H54 (cell line): ENCODE data around the gene CLEC4M.
"Not testable (repeated sequence)": the region's sequence is repeated elsewhere in the genome, so short reads cannot be mapped to it uniquely, and the experiment has no call there.

ENCODE experiments used
- DNase-seq: peaks from one replicate; pipeline ENCODE4 v3.0.0; 2011; ENCODE audit warnings: low spot score, mixed read lengths; ENCODE audit not compliant: insufficient read length
- FAIRE-seq: peaks from 3 replicates; lab custom pipeline; 2011; peaks lifted over from hg19 to GRCh38; lab: Jason Lieb, UNC
- POLR2A ChIP-seq: IDR thresholded peaks from 2 replicates; pipeline ENCODE4 v1.6.1; 2011; ENCODE audit warnings: low read depth, mild to moderate bottlenecking, low read length

Gene CLEC4M

DNA sequence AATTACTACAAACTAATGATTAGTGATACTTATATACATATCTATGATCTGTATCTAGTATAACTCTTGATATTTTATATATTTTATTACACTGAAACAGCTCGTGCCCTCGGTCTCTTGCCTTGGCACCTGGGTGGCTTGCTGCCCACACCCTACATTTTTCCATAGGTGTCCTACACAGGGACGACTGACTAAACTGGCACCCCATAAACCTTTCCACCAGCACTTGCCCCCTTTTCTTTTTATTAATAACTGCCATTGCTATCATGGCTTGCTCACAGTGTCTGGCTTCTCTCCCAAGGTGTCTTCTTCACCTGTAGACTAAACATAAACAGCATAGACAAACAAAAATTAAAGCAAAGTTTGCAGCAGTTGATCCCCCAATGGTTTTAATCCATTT, 30.4 kb downstream of the CLEC4M start:
- no peak for TF ChIP-seq POLR2A
- FAIRE-seq (no peak), DNase-seq (no peak)

DNA sequence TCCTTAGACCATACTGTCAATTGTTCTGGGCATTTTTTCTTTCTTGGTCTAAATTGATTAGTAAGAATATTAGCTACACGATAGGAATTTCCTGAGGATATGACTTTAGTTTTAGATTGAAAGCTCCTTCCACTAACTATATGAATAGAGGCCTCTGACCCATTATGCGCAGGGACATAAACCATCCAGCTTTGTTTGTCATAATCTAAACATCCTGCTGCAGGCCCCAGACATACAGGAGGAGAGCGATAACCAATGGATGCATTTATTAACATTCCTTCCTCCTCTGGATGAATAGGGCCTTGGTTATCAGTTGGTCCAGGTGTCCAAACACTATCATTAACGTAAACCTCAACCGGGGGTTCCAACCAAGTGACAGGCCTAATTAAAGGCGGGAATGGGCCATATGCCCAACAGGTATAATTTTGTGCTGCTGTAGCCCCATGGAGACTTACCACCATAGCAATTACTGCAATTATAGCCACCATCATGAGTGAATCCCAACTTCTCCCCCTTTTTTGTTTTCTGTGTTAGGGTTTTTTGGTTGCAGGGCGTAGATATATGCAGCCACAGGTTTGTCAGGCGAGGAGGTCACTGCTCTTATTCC, 32.6 kb downstream of the CLEC4M start:
- FAIRE-seq: no peak
- no peak for DNase-seq
- TF ChIP-seq POLR2A: no peak

DNA sequence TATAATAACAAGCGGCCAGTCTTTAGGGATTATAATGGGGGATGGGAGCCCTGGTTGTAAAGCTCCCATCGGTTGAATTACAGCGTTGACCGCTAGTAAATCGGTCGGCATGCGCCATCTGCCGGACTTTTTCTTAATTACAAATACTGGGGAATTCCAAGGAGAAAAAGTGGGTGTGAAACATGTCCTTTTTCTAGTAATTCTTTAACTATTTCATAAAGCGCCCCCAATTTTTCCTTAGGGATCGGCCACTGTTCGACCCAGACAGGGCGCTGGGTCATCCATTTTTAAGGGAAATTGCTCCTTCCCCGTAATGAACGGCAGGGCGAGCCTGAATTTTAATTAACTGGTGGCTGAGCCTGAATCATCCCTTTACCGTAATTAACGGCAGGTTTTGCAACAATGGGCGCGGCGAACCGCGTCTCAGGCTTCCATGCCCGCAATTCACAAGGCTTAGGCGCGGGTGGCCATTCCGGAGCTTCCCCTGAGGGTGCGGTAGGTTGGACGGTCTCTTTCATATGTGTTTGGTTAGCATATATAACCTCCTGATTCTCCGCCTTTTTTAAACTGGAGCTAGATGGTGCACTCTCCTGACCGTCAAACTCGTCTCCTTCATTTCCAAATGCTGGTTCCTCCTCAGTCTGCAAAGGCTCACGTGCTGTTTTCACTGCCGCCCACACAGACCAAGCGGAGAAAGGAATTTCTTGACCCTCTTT, 36.8 kb downstream of the CLEC4M start:
- DNase-seq (peak; percentile 31), FAIRE-seq (peak; percentile 70)
- no peak for TF ChIP-seq POLR2A

DNA sequence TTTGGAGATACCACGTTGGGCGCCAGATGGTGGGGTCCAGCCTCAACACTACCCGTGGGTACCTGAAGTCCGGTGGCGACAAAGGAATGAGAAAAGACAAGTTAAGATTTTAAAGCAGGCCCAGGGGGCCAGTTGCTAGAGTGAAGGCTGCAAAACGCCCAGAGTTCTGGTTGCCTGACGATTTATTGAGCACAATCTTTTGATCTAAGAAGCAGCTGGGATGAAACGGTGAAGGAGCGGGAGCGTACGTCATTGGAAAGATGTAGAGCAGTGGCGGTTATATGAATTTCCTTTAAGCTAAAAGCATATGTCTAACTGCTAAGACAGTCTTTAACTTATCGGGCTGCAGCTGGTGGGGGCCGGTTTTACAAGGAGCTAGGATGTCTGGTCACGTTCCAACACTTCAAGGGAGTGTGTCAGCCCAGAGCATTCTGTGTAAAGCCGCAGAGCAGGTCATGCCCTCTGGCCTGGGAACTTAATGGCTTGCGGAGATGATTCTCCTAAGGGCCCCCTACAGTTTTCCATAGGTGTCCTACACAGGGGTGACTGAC, 38.1 kb downstream of the CLEC4M start:
- no peak for TF ChIP-seq POLR2A
- FAIRE-seq: no peak
- no peak for DNase-seq

- FAIRE-seq: no peak
- no peak for TF ChIP-seq POLR2A
- DNase-seq: no peak
These were observed 43.2 kb downstream of the CLEC4M start for GRCh38 chr19:7806234-7806633.

- no peak for DNase-seq
- TF ChIP-seq POLR2A: no peak
- FAIRE-seq: no peak
These were observed 43.8 kb downstream of the CLEC4M start for GRCh38 chr19:7806876-7807275.

DNA sequence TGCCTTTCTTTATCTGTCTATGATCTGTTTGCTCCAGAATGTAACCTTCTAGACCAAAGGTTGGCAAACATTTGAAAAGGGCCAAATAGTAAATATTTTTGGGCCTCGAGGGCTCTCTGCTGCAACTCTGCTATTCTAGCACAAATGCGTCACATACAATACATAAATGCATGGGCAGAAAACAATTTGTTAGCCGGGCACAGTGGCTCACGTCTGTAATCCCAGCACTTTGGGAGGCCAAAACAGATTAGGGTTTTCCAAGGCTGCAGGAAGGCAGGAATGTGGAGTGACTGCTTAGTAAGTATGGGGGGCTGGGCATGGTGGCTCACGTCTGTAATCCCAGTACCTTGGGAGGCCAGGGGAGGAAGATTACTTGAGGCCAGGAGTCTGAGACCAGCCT, 45.1 kb downstream of the CLEC4M start:
- FAIRE-seq (no peak), DNase-seq (no peak)
- no peak for TF ChIP-seq POLR2A

GRCh38 chr19:7811989-7812388, 48.9 kb downstream of the CLEC4M start:
- no peak for DNase-seq
- TF ChIP-seq POLR2A: no peak
- no peak for FAIRE-seq

DNA sequence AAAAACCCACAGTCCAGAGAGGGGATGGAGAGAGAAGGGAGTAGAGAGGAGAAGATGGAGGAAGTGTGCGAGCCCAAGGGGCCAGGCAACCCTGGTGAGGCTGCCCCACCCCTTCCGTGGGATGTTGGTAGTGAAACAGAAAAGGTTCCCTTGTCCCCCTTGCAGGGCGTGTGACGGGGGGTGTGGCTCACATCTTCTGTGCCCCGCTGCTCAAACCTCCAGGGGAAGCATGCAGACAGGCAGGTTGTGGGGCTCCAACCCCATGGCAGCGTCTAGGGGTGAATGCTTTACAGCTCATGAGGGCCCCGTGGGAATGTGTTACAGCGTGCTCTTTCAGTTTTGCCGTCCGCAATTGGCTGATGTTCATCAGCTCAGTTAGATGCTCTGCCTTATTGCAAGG, 52.3 kb downstream of the CLEC4M start:
- FAIRE-seq: no peak
- DNase-seq: no peak
- TF ChIP-seq POLR2A: no peak

DNA sequence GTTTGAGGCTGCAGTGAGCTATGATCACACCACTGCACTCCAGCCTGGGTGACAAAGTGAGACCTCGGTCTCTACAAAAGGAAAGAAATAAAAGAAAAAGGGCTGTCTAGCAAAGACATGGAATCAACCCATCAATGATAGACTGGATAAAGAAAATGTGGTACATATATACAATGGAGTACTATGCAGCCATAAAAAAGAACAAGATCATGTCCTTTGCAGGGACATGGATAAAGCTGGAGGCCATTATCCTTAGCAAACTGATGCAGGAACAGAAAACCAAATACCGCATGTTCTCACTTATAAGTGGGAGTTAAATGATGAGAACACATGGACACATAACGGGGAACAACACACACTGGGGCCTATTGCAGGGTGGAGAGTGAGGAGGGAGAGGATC, 53.0 kb downstream of the CLEC4M start:
- not testable (repeated sequence) for FAIRE-seq, DNase-seq

- no peak for FAIRE-seq
- TF ChIP-seq POLR2A: no peak
- DNase-seq: no peak
These were observed 54.8 kb downstream of the CLEC4M start for GRCh38 chr19:7817801-7818200.

DNA sequence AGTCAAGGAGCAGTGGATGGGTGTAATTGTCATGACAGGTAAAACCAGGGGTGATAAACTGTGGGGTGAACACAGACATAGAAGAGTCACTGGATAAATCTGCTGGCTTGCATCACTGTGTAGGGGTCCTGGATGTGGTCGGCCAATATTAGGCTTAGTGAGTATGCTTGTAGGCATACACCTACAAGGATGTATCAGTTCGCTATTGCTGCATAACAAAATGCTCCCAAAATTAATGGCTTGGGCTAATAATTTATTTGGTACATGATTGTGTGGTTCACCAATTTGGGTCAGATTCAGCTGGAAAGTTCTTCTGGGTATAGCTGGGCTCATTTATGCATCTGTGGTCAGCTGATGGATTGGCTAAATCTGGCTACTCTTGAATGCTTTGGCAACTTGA, 55.8 kb downstream of the CLEC4M start:
- no peak for TF ChIP-seq POLR2A

More for the DNA sequence above, 55.8 kb downstream of the CLEC4M start:
- no peak for FAIRE-seq
- no peak for DNase-seq
